Testis (tissue), 2 donors: ENCODE measurements around the gene FCF1.

Experiments
- CTCF ChIP-seq, 3 experiments: fragments of 450-650 bp in 2 of 3; fragments of 200-600 bp in 1 of 3; sonication (generic) in 1 of 3; IDR thresholded peaks; one replicate each; pipeline ENCODE4 v1.5.1; 2016 to 2019; ENCODE audit warnings: antibody characterized with exemption in 3 of 3, mild to moderate bottlenecking in 2 of 3, moderate library complexity in 1 of 3
- POLR2A ChIP-seq: fragments of 450-650 bp; IDR thresholded peaks from one replicate; pipeline ENCODE4 v1.6.1; 2017; ENCODE audit warnings: antibody characterized with exemption, mild to moderate bottlenecking, moderate library complexity

- TF ChIP-seq CTCF (IDR thresholded peaks at IDR 0.05) (no peak), POLR2A (no peak)
These were observed 42.1 kb upstream of the FCF1 start for GRCh38 chr14:74670726-74671411.
